Measurements from ENCODE around the gene NDUFB3. TPM values are rescaled to one million over a fixed set of nuclear protein-coding genes. Genes with fewer than 3 reads are reported as not detected.

The NDUFB3 gene
- total and polyA plus RNA-seq, 9 donors, result 20.5 to 52.5 (median 47.6) TPM

DNA sequence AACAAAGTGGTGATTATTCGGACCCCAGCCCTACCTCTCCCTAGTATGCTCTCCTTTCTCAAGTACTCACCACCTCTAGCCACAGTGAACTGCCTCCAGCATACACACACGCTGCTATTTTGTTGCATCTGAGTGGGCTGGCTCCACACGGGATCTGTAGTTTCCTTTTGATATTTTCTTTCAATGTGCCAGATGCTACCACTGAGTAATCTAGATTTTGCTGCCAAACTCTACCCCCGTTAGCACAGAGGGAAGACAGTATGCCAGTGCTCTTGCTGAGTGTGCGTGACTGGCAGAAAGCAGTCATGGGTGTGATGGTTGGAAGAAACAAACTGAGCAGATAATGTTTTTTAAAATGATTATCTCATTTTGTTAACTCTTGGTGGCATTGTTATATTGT is 55.8 kb downstream of the NDUFB3 start:
- intact Hi-C loops (cut with DNase I), result no loop called here
- H3K9me3 ChIP-seq, result no peaks in the 10 kb centered on the region
- H3K27me3 ChIP-seq, result no peaks in the 10 kb centered on the region
- TF ChIP-seq POLR2A (IDR thresholded peaks at IDR 0.05) (no peak), EP300 (IDR thresholded peaks at IDR 0.05) (no peak)
- TF ChIP-seq, protein P1, sequence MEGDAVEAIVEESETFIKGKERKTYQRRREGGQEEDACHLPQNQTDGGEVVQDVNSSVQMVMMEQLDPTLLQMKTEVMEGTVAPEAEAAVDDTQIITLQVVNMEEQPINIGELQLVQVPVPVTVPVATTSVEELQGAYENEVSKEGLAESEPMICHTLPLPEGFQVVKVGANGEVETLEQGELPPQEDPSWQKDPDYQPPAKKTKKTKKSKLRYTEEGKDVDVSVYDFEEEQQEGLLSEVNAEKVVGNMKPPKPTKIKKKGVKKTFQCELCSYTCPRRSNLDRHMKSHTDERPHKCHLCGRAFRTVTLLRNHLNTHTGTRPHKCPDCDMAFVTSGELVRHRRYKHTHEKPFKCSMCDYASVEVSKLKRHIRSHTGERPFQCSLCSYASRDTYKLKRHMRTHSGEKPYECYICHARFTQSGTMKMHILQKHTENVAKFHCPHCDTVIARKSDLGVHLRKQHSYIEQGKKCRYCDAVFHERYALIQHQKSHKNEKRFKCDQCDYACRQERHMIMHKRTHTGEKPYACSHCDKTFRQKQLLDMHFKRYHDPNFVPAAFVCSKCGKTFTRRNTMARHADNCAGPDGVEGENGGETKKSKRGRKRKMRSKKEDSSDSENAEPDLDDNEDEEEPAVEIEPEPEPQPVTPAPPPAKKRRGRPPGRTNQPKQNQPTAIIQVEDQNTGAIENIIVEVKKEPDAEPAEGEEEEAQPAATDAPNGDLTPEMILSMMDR (IDR thresholded peaks at IDR 0.05), result no peak
- 31 to 39% (median 32%) methylated on average over 5 of the region's 5 CpGs for WGBS, 3 donors
- H3K4me1 ChIP-seq (ENCODE audit: insufficient read depth), result peaks cover 29% of the 10 kb centered on the region
- DNase-seq, result no peak
- no peaks in the 10 kb centered on the region for H3K36me3 ChIP-seq
- H3K4me3 ChIP-seq, result no peak overlapping the region
- H3K27ac ChIP-seq, result peak overlapping the region in 1 of 2 donors; percentile 36

DNA sequence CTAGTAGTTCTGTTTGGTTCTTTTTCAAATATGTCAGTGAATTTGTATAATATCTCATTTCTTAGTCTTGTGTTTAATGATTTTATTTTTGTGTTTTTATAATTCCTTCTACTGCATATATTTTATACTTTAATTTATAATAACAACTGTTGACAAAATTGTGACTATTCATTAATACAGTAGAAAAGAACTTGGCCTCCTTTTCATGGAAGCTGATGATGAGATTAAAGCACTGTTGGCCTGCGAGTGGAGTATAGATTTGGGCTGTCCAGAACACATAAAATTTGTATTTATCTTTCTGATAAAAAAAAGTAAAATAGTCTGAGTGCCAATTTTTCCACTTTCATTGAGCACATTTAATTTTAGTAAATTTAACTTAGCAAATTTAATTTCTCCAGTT is 56.2 kb downstream of the NDUFB3 start:
- peaks cover 29% of the 10 kb centered on the region for H3K4me1 ChIP-seq (ENCODE audit: insufficient read depth)
- no peaks in the 10 kb centered on the region for H3K27me3 ChIP-seq
- TF ChIP-seq, protein P1 (IDR thresholded peaks at IDR 0.05), result no peak
- TF ChIP-seq POLR2A (IDR thresholded peaks at IDR 0.05) (no peak), EP300 (IDR thresholded peaks at IDR 0.05) (no peak)
- H3K27ac ChIP-seq, result no peak overlapping the region
- 75 to 98% (median 91%) methylated on average over 1 of the region's 1 CpG for WGBS, 3 donors
- DNase-seq, result no peak
- H3K36me3 ChIP-seq, result no peaks in the 10 kb centered on the region
- H3K9me3 ChIP-seq, result no peaks in the 10 kb centered on the region
- H3K4me3 ChIP-seq, result no peak overlapping the region
- intact Hi-C loops (cut with DNase I), result no loop called here

DNA sequence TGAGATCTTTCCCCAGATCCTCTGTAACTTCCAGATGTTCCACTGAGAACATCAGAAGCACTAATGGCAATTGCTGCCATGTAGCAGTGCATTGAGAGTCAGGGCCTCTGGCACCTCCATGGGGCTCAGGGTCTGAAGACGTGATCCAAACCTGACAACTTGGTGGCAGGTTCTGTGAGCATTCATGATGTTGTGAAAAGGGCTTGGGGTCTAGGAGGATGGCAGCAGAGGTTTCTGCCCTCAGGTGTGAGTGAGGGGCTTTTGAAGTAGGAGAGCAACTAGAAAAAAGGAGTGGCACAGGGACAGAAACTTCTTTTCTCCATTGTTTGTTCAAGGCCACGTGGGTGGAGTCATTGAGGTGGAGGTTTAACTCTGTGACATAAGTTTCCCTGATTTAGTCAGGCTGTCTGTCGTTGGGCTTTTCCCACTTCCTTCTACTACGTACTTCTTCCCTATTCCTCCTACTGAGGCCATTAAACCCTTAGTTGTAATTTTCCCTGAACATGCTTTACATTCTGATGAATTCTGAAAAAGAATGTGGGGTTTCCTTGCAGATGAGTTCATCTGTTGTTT is 57.2 kb downstream of the NDUFB3 start:
- WGBS, 3 donors, result 64 to 84% (median 74%) methylated on average over 4 of the region's 4 CpGs
- TF ChIP-seq POLR2A (IDR thresholded peaks at IDR 0.05) (no peak), EP300 (IDR thresholded peaks at IDR 0.05) (no peak)
- TF ChIP-seq, protein P1 (IDR thresholded peaks at IDR 0.05), result no peak
- no peak for DNase-seq
- intact Hi-C loops (cut with DNase I), result no loop called here
- Histone ChIP-seq H3K27me3 (no peaks in the 10 kb centered on the region), H3K4me1 (ENCODE audit: insufficient read depth) (peaks cover 25% of the 10 kb centered on the region), H3K27ac (no peak overlapping the region), H3K9me3 (no peaks in the 10 kb centered on the region), H3K36me3 (no peaks in the 10 kb centered on the region), H3K4me3 (no peak overlapping the region)

DNA sequence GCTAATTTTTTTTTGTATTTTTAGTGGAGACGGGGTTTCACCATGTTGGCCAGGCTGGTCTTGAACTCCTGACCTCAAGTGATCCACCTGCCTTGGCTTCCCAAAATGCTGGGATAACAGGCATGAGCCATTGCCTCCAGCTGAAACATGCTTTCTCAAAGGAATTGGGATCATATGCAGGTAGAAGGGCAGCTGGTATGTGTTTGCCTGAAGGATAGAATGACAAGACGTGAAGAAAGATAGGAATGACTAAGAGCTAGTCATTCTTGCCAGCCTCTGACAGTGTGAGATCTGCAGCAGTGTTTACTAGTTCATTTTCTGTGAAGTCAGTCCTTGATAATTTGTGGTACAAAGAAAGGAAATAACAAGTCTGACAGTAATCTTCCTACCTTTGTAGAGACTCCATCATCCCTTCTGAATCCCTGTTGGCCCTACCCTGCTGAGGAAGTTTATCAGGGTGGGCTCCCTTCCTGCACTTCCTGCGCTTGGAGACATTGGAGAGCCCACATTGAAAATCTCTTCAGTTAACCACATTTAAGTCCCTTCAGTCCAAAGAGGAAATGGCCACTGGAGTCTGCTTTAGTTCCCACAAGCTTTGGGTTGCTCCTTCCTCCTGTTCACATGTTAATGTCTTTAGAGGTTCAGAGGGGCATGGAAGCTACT is 58.9 kb downstream of the NDUFB3 start:
- H3K27me3 ChIP-seq, result no peaks in the 10 kb centered on the region
- H3K36me3 ChIP-seq, result no peaks in the 10 kb centered on the region
- H3K9me3 ChIP-seq, result no peaks in the 10 kb centered on the region
- DNase-seq, result no peak
- H3K27ac ChIP-seq, result no peak overlapping the region
- TF ChIP-seq POLR2A (IDR thresholded peaks at IDR 0.05) (no peak), EP300 (IDR thresholded peaks at IDR 0.05) (no peak)
- intact Hi-C loops (cut with DNase I), result no loop called here
- WGBS, 3 donors, result 76 to 88% (median 86%) methylated on average over 3 of the region's 3 CpGs
- peaks cover 17% of the 10 kb centered on the region for H3K4me1 ChIP-seq (ENCODE audit: insufficient read depth)
- H3K4me3 ChIP-seq, result no peak overlapping the region

DNA sequence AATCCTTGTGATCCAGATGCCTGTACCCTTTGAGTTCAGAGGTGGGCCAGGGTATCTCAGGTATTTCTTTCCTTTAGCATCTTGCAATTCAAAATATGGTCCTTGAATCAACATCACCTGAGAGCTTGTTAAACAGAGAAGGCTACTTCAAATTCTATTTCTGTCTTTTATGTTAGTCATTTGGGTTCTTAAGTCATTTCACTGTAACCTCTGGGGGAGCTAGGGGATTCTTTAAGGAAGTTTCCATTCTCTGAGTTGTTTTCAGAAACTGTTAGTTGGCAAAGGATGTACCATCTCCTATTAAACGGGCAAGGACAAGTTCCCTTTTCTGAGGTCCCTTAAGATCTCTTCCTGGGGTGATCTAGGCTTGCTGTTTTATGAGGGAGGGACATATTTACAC is 60.7 kb downstream of the NDUFB3 start:
- no peaks in the 10 kb centered on the region for H3K27me3 ChIP-seq
- H3K9me3 ChIP-seq, result no peaks in the 10 kb centered on the region
- intact Hi-C loops (cut with DNase I), result no loop called here
- H3K27ac ChIP-seq, result no peak overlapping the region
- TF ChIP-seq POLR2A (IDR thresholded peaks at IDR 0.05) (no peak), EP300 (IDR thresholded peaks at IDR 0.05) (no peak)
- TF ChIP-seq, protein P1 (IDR thresholded peaks at IDR 0.05), result no peak
- H3K4me1 ChIP-seq (ENCODE audit: insufficient read depth), result peaks cover 8% of the 10 kb centered on the region
- H3K36me3 ChIP-seq, result no peaks in the 10 kb centered on the region
- DNase-seq, result no peak
- no peak overlapping the region for H3K4me3 ChIP-seq
- 65 to 79% (median 73%) methylated on average over 1 of the region's 1 CpG for WGBS, 3 donors

Data from ovary (tissue), 9 donors.